ENCODE data around the gene MRPS35.

Gene MRPS35

GRCh38 chr12:27771481-27772327, 61.1 kb downstream of the MRPS35 start:
- no peak for DNase-seq (ENCODE audit: extremely low read depth in 1 of 2, low read depth in 1 of 2)

- DNase-seq (ENCODE audit: extremely low read depth in 1 of 2, low read depth in 1 of 2) = no peak
These were observed 61.9 kb downstream of the MRPS35 start for GRCh38 chr12:27772328-27773049.

- no peak for DNase-seq (ENCODE audit: extremely low read depth in 1 of 2, low read depth in 1 of 2)
These were observed 66.5 kb downstream of the MRPS35 start for GRCh38 chr12:27777141-27777540.

- DNase-seq (ENCODE audit: extremely low read depth in 1 of 2, low read depth in 1 of 2) = no peak
These were observed 67.6 kb downstream of the MRPS35 start for GRCh38 chr12:27778206-27778605.

- DNase-seq (ENCODE audit: extremely low read depth in 1 of 2, low read depth in 1 of 2) = no peak
These were observed 68.8 kb downstream of the MRPS35 start for GRCh38 chr12:27779416-27779919.

GRCh38 chr12:27779920-27780611, 69.4 kb downstream of the MRPS35 start, which contains the start of the genes KLHL42 and MANSC4:
TSS of gene KLHL42 (plus strand) at chr12:27780233. CDS start at chr12:27780331, 98 bp downstream.
TSS of gene MANSC4 (minus strand) at chr12:27780236. CDS start at chr12:27771276, 8,960 bp downstream.
- peak; percentile 25 to 50 for DNase-seq (ENCODE audit: extremely low read depth in 1 of 2, low read depth in 1 of 2)

- peak in 1 of 2 donors; percentile 4 for DNase-seq (ENCODE audit: extremely low read depth in 1 of 2, low read depth in 1 of 2)
These were observed 70.2 kb downstream of the MRPS35 start for GRCh38 chr12:27780612-27781408.

- DNase-seq (ENCODE audit: extremely low read depth in 1 of 2, low read depth in 1 of 2) = no peak
These were observed 71.0 kb downstream of the MRPS35 start for GRCh38 chr12:27781680-27782079.

- DNase-seq (ENCODE audit: extremely low read depth in 1 of 2, low read depth in 1 of 2) = no peak
These were observed 71.8 kb downstream of the MRPS35 start for GRCh38 chr12:27782481-27782880.

- no peak for DNase-seq (ENCODE audit: extremely low read depth in 1 of 2, low read depth in 1 of 2)
These were observed 75.4 kb downstream of the MRPS35 start for GRCh38 chr12:27785882-27786570.

- DNase-seq (ENCODE audit: extremely low read depth in 1 of 2, low read depth in 1 of 2) = no peak
These were observed 76.9 kb downstream of the MRPS35 start for GRCh38 chr12:27787559-27787958.

- DNase-seq (ENCODE audit: extremely low read depth in 1 of 2, low read depth in 1 of 2) = no peak
These were observed 79.5 kb downstream of the MRPS35 start for GRCh38 chr12:27790179-27790578.

- no peak for DNase-seq (ENCODE audit: extremely low read depth in 1 of 2, low read depth in 1 of 2)
These were observed 84.4 kb downstream of the MRPS35 start for GRCh38 chr12:27794818-27795584.

- DNase-seq (ENCODE audit: extremely low read depth in 1 of 2, low read depth in 1 of 2) = no peak
These were observed 85.5 kb downstream of the MRPS35 start for GRCh38 chr12:27796128-27796527.

- DNase-seq (ENCODE audit: extremely low read depth in 1 of 2, low read depth in 1 of 2) = no peak
These were observed 86.8 kb downstream of the MRPS35 start for GRCh38 chr12:27797301-27798025.

GRCh38 chr12:27800819-27801218, 90.2 kb downstream of the MRPS35 start:
- no peak for DNase-seq (ENCODE audit: extremely low read depth in 1 of 2, low read depth in 1 of 2)

GRCh38 chr12:27801630-27802029, 91.0 kb downstream of the MRPS35 start:
- DNase-seq (ENCODE audit: extremely low read depth in 1 of 2, low read depth in 1 of 2) = no peak

GRCh38 chr12:27802511-27802910, 91.9 kb downstream of the MRPS35 start:
- no peak for DNase-seq (ENCODE audit: extremely low read depth in 1 of 2, low read depth in 1 of 2)
